Activated CD8-positive, alpha-beta T cell treated with anti-CD3 and anti-CD28 coated beads for 36 hours (primary cell): ENCODE results near the gene ADD2. TPM values are rescaled to one million over a fixed set of nuclear protein-coding genes. Genes with fewer than 3 reads are reported as not detected.

ENCODE experiments used
- ATAC-seq: fragments of 200-7000 bp; cut with Tn5 transposase; one replicate; pipeline ENCODE4 v1.10.0; 2021; ENCODE audit warnings: mild to moderate bottlenecking, moderate library complexity
- CTCF ChIA-PET: fragments of 350-600 bp; sonication (Branson Sonifier 250); formaldehyde crosslinking; loops from one replicate; lab custom pipeline; 2021; ENCODE audit warnings: antibody characterized with exemption; lab: Charles Lee
- POLR2A ChIA-PET: fragments of 350-600 bp; sonication (Branson Sonifier 250); formaldehyde crosslinking; loops from one replicate; lab custom pipeline; 2021; ENCODE audit warnings: antibody characterized with exemption; lab: Charles Lee
- DNase-seq: peaks from one replicate; pipeline ENCODE4 v3.0.0-alpha.2; 2020
- H3K27ac Mint-ChIP-seq: one replicate; pipeline ENCODE4 v1.8.0; 2021; ENCODE audit warnings: mild to moderate bottlenecking, mixed read lengths
- H3K27me3 Mint-ChIP-seq: one replicate; pipeline ENCODE4 v1.8.0; 2021; ENCODE audit warnings: mixed read lengths
- H3K36me3 Mint-ChIP-seq: one replicate; pipeline ENCODE4 v1.8.0; 2021; ENCODE audit warnings: low read depth, mixed read lengths
- H3K4me1 Mint-ChIP-seq: one replicate; pipeline ENCODE4 v1.8.0; 2021; ENCODE audit warnings: low read depth, mixed read lengths
- H3K4me3 Mint-ChIP-seq: one replicate; pipeline ENCODE4 v1.8.0; 2021; ENCODE audit warnings: mild to moderate bottlenecking, moderate library complexity, mixed read lengths
- H3K9me3 Mint-ChIP-seq: one replicate; pipeline ENCODE4 v1.8.0; 2021; ENCODE audit warnings: mixed read lengths
- CTCF ChIP-seq: fragments of 200-600 bp; IDR thresholded peaks from one replicate; pipeline ENCODE4 v1.8.0; 2022; ENCODE audit warnings: antibody characterized with exemption, mild to moderate bottlenecking
- intact Hi-C: fragments of 100-400 bp; cut with micrococcal nuclease; formaldehyde crosslinking; loops from one replicate; pipeline ENCODE4 v1.10.0; 2022
- total RNA-seq, 2 experiments: library from RNA; stranded (reverse); gene quantifications; one replicate each; pipeline ENCODE4 v1.2.3, GENCODE V29; 2021

Gene ADD2
- total RNA-seq, 2 experiments from 2014 or later = 24.5 to 26.3 TPM

GRCh38 chr2:70684846-70685622 is 83.0 kb downstream of the ADD2 start:
- POLR2A ChIA-PET = interaction anchor here (1.3 kb wide), 1 partner anchor 10 kb away, joined by 3 read pairs; no protein-coding TSS in a partner anchor
- Mint-ChIP-seq H3K4me3 (no peak overlapping the region), H3K27ac (no peak overlapping the region), H3K27me3 (peaks cover 1% of the 10 kb centered on the region), H3K36me3 (peaks cover 3% of the 10 kb centered on the region), H3K4me1 (peaks cover 2% of the 10 kb centered on the region), H3K9me3 (no peaks in the 10 kb centered on the region)
- no peak for DNase-seq
- CTCF ChIA-PET = interaction anchor here (1.2 to 2.1 kb wide), 5 partner anchors 15 to 186 kb away, joined by 3 to 5 read pairs (median 3); no protein-coding TSS in a partner anchor
- no peak for ATAC-seq
- no peak for TF ChIP-seq CTCF
- intact Hi-C loops = no loop called here

GRCh38 chr2:70683455-70683854 is 84.5 kb downstream of the ADD2 start:
- ATAC-seq (no peak), DNase-seq (no peak)
- Mint-ChIP-seq H3K4me3 (no peak overlapping the region), H3K36me3 (peaks cover 3% of the 10 kb centered on the region), H3K27ac (no peak overlapping the region), H3K4me1 (peaks cover 2% of the 10 kb centered on the region), H3K9me3 (no peaks in the 10 kb centered on the region), H3K27me3 (peaks cover 1% of the 10 kb centered on the region)
- no peak for TF ChIP-seq CTCF
- ChIA-PET CTCF (no interaction called here), POLR2A (no interaction called here)
- intact Hi-C loops = no loop called here

GRCh38 chr2:70680735-70681134 is 87.3 kb downstream of the ADD2 start:
- H3K4me1 Mint-ChIP-seq = peaks cover 2% of the 10 kb centered on the region
- H3K4me3 Mint-ChIP-seq = no peak overlapping the region
- intact Hi-C loops = no loop called here
- H3K27me3 Mint-ChIP-seq = no peaks in the 10 kb centered on the region
- no peak for TF ChIP-seq CTCF
- no peak for ATAC-seq
- POLR2A ChIA-PET = interaction anchor here (0.6 kb wide), 1 partner anchor 10 kb away, joined by 3 read pairs; no protein-coding TSS in a partner anchor
- no peaks in the 10 kb centered on the region for H3K36me3 Mint-ChIP-seq
- no peaks in the 10 kb centered on the region for H3K9me3 Mint-ChIP-seq
- CTCF ChIA-PET = interaction anchor here (1.5 to 2.3 kb wide), 2 partner anchors 25 to 63 kb away, joined by 3 to 9 read pairs; no protein-coding TSS in a partner anchor
- H3K27ac Mint-ChIP-seq = no peak overlapping the region
- no peak for DNase-seq

- no peak for TF ChIP-seq CTCF
- no peaks in the 10 kb centered on the region for H3K27me3 Mint-ChIP-seq
- H3K4me3 Mint-ChIP-seq = no peak overlapping the region
- no peak for DNase-seq
- ChIA-PET CTCF (interaction anchor here (1.1 to 2.3 kb wide), 2 partner anchors 10 to 61 kb away, joined by 6 to 9 read pairs; no protein-coding TSS in a partner anchor), POLR2A (no interaction called here)
- no peak for ATAC-seq
- peaks cover 2% of the 10 kb centered on the region for H3K4me1 Mint-ChIP-seq
- no peak overlapping the region for H3K27ac Mint-ChIP-seq
- H3K9me3 Mint-ChIP-seq = no peaks in the 10 kb centered on the region
- no peaks in the 10 kb centered on the region for H3K36me3 Mint-ChIP-seq
- intact Hi-C loops = no loop called here
These were observed 88.7 kb downstream of the ADD2 start for GRCh38 chr2:70679259-70679658.

- TF ChIP-seq CTCF = no peak
- Mint-ChIP-seq H3K4me1 (peaks cover 2% of the 10 kb centered on the region), H3K27me3 (no peaks in the 10 kb centered on the region), H3K4me3 (no peak overlapping the region), H3K36me3 (no peaks in the 10 kb centered on the region), H3K27ac (no peak overlapping the region), H3K9me3 (no peaks in the 10 kb centered on the region)
- CTCF ChIA-PET = interaction anchor here (1.1 to 2.3 kb wide), 2 partner anchors 10 to 61 kb away, joined by 6 to 9 read pairs; no protein-coding TSS in a partner anchor
- DNase-seq (no peak), ATAC-seq (no peak)
- intact Hi-C loops = no loop called here
- POLR2A ChIA-PET = no interaction called here
These were observed 89.3 kb downstream of the ADD2 start for GRCh38 chr2:70678576-70679143.
